ENCODE measurements around the gene OPN1LW.

DNA sequence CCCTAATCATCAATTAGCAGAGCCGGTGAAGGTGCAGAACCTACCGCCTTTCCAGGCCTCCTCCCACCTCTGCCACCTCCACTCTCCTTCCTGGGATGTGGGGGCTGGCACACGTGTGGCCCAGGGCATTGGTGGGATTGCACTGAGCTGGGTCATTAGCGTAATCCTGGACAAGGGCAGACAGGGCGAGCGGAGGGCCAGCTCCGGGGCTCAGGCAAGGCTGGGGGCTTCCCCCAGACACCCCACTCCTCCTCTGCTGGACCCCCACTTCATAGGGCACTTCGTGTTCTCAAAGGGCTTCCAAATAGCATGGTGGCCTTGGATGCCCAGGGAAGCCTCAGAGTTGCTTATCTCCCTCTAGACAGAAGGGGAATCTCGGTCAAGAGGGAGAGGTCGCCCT is 3.3 kb upstream of the OPN1LW start:
- TF ChIP-seq, protein P1, sequence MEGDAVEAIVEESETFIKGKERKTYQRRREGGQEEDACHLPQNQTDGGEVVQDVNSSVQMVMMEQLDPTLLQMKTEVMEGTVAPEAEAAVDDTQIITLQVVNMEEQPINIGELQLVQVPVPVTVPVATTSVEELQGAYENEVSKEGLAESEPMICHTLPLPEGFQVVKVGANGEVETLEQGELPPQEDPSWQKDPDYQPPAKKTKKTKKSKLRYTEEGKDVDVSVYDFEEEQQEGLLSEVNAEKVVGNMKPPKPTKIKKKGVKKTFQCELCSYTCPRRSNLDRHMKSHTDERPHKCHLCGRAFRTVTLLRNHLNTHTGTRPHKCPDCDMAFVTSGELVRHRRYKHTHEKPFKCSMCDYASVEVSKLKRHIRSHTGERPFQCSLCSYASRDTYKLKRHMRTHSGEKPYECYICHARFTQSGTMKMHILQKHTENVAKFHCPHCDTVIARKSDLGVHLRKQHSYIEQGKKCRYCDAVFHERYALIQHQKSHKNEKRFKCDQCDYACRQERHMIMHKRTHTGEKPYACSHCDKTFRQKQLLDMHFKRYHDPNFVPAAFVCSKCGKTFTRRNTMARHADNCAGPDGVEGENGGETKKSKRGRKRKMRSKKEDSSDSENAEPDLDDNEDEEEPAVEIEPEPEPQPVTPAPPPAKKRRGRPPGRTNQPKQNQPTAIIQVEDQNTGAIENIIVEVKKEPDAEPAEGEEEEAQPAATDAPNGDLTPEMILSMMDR (IDR thresholded peaks at IDR 0.05; ENCODE audit: extremely low read depth in 1 of 2, insufficient read depth in 1 of 2, low read depth in 1 of 2, low read length in 2 of 2) = no peak
- TF ChIP-seq EZH2 (IDR thresholded peaks at IDR 0.05; ENCODE audit: borderline replicate concordance, low read depth, low read length, severe bottlenecking) = no peak
- TF ChIP-seq, protein P2, sequence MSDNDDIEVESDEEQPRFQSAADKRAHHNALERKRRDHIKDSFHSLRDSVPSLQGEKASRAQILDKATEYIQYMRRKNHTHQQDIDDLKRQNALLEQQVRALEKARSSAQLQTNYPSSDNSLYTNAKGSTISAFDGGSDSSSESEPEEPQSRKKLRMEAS (IDR thresholded peaks at IDR 0.05; ENCODE audit: insufficient read depth, insufficient read length) = no peak

Data from endothelial cell of umbilical vein (primary cell).